ENCODE data around the gene HACD3. TPM values are rescaled to one million over a fixed set of nuclear protein-coding genes. Genes with fewer than 3 reads are reported as not detected.

Gene HACD3
- total and polyA plus RNA-seq, 2 of the 4 experiments (the other 2 are of a cell fraction), result 60.9 to 131 TPM

GRCh38 chr15:65612616-65612946 lies 82.3 kb downstream of the HACD3 start:
- Histone ChIP-seq H3K18ac (ENCODE audit: low read depth, low read length) (no peak overlapping the region), H4K91ac (ENCODE audit: insufficient read depth, low read depth, low read length) (no peak overlapping the region), H3K27ac (ENCODE audit: insufficient read depth, low read length) (no peak overlapping the region), H3K79me1 (ENCODE audit: low read depth in 1 of 2, low read length in 2 of 2) (peaks cover 12 to 35% of the 10 kb centered on the region in 2 experiments; a peak in 3 of 4 replicates), H3K4ac (ENCODE audit: low read depth, low read length) (0 out of 2 replicates have a peak overlapping the region, but pooled peaks have one; percentile 9), H2BK120ac (ENCODE audit: low read depth, low read length) (no peak overlapping the region), H3K4me2 (ENCODE audit: low read depth, low read length) (no peak overlapping the region), H3K27me3 (ENCODE audit: control insufficient read depth, insufficient read depth, low read length) (no peaks in the 10 kb centered on the region), H3K9ac (ENCODE audit: low read depth, low read length) (no peak overlapping the region), H2BK20ac (ENCODE audit: low read depth, low read length) (no peak overlapping the region), H4K5ac (ENCODE audit: low read depth, low read length) (no peak overlapping the region; the same call in 1 of the 2 replicates), H3K4me3 (ENCODE audit: insufficient read depth, low read depth, low read length) (no peak overlapping the region), H3K23ac (ENCODE audit: low read depth, low read length) (peak overlapping the region; percentile 71; the same call in 1 of the 2 replicates), H3K4me1 (ENCODE audit: control insufficient read depth, insufficient read depth, low read length) (peaks cover 4% of the 10 kb centered on the region), H2AK9ac (replicated peaks; ENCODE audit: low read depth, low read length, poor library complexity) (peak overlapping the region; percentile 17), H2BK15ac (ENCODE audit: low read depth, low read length) (no peak overlapping the region), H2AK5ac (ENCODE audit: low read depth, low read length) (peak overlapping the region; percentile 20; the same call in 1 of the 2 replicates), H3K56ac (ENCODE audit: extremely low read depth, insufficient read depth, low read length) (no peak overlapping the region), H3K9me3 (ENCODE audit: control insufficient read depth, insufficient read depth, low read length) (no peaks in the 10 kb centered on the region), H2AFZ (replicated peaks; ENCODE audit: low read length, poor library complexity) (peak overlapping the region; percentile 5), H3K36me3 (ENCODE audit: control insufficient read depth, insufficient read depth, low read length) (no peaks in the 10 kb centered on the region), H3K9me1 (ENCODE audit: insufficient read depth, low read length) (peaks cover 13% of the 10 kb centered on the region), H3K14ac (replicated peaks; ENCODE audit: low read depth, low read length) (peak overlapping the region; percentile 21; the same call in 1 of the 2 replicates), H4K8ac (ENCODE audit: low read depth in 2 of 2, low read length in 2 of 2) (peak overlapping the region in 1 of 2 experiments; percentile 96; a peak in 2 of 4 replicates), H2BK5ac (ENCODE audit: low read depth, low read length, poor library complexity, severe bottlenecking) (no peak overlapping the region), H4K20me1 (ENCODE audit: insufficient read depth, low read length) (no peaks in the 10 kb centered on the region)
- no CpG with 5 or more reads among the region's 2 CpGs for WGBS, 2 experiments (ENCODE audit: extremely low coverage in 2 of 2, insufficient read length in 1 of 2)
- no TSS peak for BruUV-seq (replicated peaks)
- CTCF ChIA-PET, result no interaction called here
- dilution Hi-C loops (cut with HindIII; ENCODE audit: low sequenced_read_pairs, unreplicated experiment) (no loop called here), intact Hi-C loops (cut with micrococcal nuclease) (no loop called here), in situ Hi-C loops (cut with MboI; ENCODE audit: low sequenced_read_pairs) (loop anchor here (25.0 kb wide), 1 partner anchor 675 kb away; the partner anchor contains the start of gene DIS3L)
- POLR2A ChIA-PET (ENCODE audit: unreplicated experiment), result no interaction called here
- TF ChIP-seq USF2 (IDR thresholded peaks at IDR 0.05; ENCODE audit: low read depth, low read length), result no peak
- TF ChIP-seq MXI1 (IDR thresholded peaks at IDR 0.05; ENCODE audit: borderline replicate concordance, low read depth, low read length), result no peak
- no peak for TF ChIP-seq FOS (IDR thresholded peaks at IDR 0.05; ENCODE audit: low read depth, low read length)
- no peak for TF ChIP-seq CEBPB (IDR thresholded peaks at IDR 0.05; ENCODE audit: low read depth, low read length)
- TF ChIP-seq, protein P1, sequence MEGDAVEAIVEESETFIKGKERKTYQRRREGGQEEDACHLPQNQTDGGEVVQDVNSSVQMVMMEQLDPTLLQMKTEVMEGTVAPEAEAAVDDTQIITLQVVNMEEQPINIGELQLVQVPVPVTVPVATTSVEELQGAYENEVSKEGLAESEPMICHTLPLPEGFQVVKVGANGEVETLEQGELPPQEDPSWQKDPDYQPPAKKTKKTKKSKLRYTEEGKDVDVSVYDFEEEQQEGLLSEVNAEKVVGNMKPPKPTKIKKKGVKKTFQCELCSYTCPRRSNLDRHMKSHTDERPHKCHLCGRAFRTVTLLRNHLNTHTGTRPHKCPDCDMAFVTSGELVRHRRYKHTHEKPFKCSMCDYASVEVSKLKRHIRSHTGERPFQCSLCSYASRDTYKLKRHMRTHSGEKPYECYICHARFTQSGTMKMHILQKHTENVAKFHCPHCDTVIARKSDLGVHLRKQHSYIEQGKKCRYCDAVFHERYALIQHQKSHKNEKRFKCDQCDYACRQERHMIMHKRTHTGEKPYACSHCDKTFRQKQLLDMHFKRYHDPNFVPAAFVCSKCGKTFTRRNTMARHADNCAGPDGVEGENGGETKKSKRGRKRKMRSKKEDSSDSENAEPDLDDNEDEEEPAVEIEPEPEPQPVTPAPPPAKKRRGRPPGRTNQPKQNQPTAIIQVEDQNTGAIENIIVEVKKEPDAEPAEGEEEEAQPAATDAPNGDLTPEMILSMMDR (conservative IDR thresholded peaks at IDR 0.05; ENCODE audit: low read depth, low read length), result no peak
- no peak for TF ChIP-seq BHLHE40 (IDR thresholded peaks at IDR 0.05; ENCODE audit: low read depth, low read length)
- no peak for TF ChIP-seq CHD1 (IDR thresholded peaks at IDR 0.05; ENCODE audit: low read depth, low read length)
- TF ChIP-seq MAZ (IDR thresholded peaks at IDR 0.05; ENCODE audit: borderline replicate concordance, low read depth, low read length), result no peak
- no peak for TF ChIP-seq RCOR1 (IDR thresholded peaks at IDR 0.05; ENCODE audit: insufficient replicate concordance, low read length)
- TF ChIP-seq RFX5 (IDR thresholded peaks at IDR 0.05; ENCODE audit: low read depth, low read length), result no peak
- no peak for TF ChIP-seq NFE2L2 (IDR thresholded peaks at IDR 0.05; ENCODE audit: low read depth, low read length)
- TF ChIP-seq RAD21 (IDR thresholded peaks at IDR 0.05; ENCODE audit: low read length), result no peak
- DNase-seq (peak; percentile 21), ATAC-seq (ENCODE audit: low read depth) (no peak)

All from IMR-90 (cell line).